Effector CD4-positive, alpha-beta T cell (primary cell): ENCODE measurements around the gene TXNRD1.
"Not testable (repeated sequence)": the region's sequence is repeated elsewhere in the genome, so short reads cannot be mapped to it uniquely, and the experiment has no call there.

Experiments
- DNase-seq: peaks from one replicate; pipeline ENCODE4 v3.0.0-alpha.2; 2020

TXNRD1 gene

GRCh38 chr12:104281636-104282035 is 66.1 kb downstream of the TXNRD1 start:
- DNase-seq: no peak

DNA sequence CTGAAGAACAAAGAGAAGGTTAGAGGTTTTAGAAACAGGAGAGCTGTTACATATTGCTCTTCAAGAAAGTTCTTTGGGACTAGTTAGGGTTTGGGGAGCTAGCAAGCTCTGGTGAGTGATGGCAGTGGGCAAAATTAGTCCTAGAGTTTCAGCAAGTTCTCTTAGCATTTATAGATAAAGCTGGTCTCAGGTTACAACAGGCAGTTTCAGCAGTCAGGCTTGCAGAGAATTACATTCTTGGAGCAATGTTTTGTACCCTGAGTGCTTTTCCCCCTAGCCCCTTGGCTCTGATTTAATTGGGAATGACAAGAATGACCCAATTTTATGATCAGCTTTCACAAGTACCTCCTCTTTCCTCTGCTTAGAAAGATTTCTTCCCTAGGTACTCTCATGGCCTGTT is 66.5 kb downstream of the TXNRD1 start:
- DNase-seq: no peak

DNA sequence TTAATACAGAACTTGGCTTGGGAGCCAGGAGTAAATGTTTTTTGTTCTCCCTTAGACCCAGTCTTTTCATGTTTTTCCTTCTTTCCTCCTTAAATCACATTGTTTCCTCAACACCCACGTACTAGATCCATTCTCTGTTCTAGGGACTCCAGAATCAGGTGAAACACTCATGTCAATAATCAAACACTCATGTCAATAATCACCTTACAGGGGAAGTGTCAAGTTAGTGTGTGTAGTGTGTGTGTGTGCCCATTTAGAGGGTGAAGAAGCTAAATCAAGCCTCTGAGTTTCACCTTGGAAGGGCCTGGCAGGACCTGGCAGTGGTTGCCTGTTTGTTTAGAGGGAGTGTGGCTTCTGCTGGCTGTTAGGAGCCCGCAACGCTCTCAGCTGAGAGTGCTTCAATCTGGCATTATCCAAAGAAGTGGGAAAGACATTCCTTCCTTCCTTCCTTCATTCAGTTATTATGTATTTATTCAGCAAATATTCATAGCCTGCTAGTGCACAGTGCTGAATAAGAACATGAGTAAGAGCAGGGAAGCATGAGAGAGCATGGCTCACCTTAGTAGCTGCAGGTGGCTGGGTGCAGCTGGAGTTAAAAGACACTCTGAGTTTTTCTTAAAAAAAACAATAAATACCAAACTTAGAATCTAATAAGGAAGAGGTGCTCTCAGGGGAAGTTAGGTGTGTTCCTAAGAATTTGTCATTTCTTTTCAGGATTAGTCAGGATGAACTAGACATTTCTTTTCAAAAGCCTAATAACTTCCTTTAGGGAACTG is 70.3 kb downstream of the TXNRD1 start:
- no peak for DNase-seq

GRCh38 chr12:104286516-104287482 is 71.2 kb downstream of the TXNRD1 start:
- peak; percentile 84 for DNase-seq

- peak; percentile 79 for DNase-seq
Observed at GRCh38 chr12:104288635-104289274, 73.2 kb downstream of the TXNRD1 start.

- DNase-seq: no peak
Observed at GRCh38 chr12:104290320-104290719, 74.7 kb downstream of the TXNRD1 start.

DNA sequence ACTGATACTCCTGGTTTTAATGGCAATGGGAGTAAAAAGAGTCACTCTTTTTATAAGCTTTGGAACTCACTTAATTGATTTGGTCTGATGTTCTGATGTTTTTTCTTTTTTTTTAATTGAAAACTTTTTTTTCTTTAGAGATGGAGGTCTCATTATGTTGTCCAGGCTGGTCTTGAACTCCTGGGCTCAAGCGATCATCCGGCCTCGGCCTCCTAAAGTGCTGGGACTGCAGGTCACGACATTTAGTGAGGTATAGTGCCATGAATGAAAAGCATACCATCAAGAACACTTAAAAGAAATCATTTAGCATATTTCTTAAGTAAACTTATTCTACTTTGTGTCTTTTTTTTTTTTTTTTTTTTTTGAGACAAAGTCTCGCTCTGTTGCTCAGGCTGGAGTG is 75.3 kb downstream of the TXNRD1 start:
- no peak for DNase-seq

GRCh38 chr12:104291867-104292524 is 76.4 kb downstream of the TXNRD1 start:
- no peak for DNase-seq

GRCh38 chr12:104292872-104293794 is 77.6 kb downstream of the TXNRD1 start:
- DNase-seq: no peak

DNA sequence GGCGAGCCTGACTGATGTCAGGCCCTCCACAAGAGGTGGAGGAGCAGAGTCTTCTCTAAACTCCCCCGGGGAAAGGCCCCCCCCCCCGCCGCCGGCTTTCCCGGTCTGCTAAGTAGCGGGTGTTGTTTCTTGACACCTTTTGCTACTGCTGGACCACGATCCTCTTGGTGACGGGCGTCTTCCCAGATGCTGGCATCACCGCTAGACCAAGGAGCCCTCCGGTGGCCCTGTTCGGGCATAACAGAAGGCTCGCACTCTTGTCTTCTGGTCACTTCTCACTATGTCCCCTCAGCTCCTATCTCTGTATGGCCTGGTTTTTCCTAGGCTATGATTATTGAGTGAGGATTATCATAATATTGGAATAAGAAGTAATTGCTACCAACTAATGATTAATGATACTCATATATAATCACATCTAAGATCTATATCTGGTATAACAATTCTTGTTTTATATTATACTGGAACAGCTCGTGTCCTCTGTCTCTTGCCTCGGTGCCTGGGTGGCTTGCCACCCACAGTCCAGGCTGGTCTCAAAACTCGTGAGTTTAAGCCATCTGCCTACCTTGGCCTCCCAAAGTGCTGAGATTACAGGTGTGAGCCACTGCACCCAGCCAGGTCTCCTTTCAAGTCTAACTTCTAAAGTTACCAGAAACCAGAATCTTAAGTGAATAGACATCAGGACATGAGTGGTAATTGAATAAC is 78.7 kb downstream of the TXNRD1 start:
- not testable (repeated sequence) for DNase-seq

DNA sequence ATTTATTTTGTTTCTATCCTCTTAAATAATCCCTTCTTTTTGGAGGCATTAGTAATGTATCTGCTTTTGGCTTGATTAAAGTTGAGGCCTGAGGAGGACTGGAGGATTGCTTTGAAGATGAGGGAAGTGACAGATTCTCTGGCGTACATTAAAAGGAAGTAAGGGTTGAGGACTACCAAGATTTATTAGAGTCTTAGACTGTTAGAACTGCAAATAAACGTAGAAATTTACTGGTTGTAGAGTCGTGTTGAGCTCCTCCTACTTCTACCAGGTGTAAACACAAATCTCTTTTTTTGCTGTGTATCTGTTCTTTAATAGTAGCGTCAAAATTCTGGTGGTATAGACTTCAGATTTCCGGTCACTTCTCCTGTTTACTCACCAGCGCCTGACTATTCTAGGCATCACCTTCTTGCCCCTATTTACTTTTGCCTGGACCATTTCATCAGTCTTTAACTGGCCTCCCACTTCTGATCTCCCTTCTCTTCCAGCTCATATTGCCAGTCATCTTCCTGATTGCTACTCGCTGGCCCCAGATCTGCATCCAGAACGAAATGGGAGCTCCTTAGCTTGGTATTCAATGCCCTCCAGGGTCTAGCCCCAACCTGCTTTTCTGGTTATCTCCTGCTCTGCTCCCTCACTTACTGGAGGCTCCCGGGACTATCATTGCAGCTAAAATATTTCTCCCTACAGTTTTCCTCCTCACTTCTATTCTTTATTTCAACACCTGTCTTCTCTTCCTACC is 79.5 kb downstream of the TXNRD1 start:
- no peak for DNase-seq

DNA sequence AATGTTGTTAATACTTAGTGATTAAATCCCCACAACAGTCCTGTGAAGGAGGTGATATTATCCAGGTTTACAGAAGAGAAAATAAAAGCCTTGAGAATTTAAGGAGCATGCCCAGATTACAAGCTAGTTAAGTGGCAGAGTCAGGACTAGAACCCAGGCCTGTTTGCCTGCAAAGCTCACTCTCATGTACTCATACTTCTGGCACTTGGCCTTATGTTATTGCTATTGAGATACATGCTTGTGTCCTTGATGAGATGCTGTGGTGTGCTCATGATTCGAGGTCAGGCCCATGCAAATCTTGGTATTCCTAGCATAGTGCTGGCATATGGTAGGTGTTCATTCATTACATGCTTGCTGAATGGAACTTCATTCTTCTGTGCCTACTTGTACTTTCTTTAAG is 80.4 kb downstream of the TXNRD1 start:
- DNase-seq: no peak

DNA sequence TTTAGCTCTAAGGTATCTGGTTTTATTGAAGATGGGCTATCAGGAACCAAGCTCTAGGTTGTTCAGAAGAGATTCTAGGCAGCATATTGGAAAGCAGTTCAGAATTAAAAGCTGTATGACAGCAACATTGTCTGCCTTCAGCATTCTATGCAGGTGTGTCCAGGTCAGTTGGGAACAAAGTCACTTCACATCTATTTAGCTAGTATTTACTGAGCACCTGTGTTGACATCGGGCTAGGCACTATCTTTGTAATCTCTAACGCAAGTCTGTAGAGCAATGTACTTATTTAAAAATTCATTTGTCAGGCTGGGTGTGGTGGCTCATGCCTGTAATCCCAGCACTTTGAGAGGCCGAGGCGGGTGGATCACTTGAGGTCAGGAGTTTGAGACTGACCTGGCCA is 81.1 kb downstream of the TXNRD1 start:
- DNase-seq: no peak

DNA sequence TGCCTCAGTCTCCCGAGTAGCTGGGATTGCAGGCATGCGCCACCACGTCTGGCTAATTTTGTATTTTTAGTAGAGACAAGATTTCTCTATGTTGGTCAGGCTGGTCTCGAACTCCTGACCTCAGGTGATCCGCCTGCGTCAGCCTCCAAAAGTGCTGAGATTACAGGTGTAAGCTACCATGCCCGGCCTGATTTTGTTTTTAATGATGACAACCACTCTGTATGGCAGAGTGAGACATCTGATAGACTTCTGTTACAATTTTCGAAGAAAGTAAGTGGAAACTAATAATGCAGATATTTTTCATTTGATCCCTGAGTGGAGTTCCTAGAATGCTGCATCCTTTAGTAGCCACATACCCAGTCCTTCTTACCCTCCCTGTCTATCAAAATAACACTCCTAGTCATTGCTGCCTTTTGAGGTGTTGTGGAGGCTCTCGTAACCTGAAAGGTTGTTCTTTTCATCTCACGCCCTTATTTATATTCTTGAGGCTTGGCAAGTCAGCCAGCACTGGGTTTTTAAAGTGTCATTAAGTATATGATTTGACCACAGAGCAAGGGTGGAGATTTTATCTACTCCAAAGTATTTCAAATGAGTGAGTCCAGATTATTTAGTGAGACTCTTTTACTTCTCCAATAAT is 82.0 kb downstream of the TXNRD1 start:
- no peak for DNase-seq

DNA sequence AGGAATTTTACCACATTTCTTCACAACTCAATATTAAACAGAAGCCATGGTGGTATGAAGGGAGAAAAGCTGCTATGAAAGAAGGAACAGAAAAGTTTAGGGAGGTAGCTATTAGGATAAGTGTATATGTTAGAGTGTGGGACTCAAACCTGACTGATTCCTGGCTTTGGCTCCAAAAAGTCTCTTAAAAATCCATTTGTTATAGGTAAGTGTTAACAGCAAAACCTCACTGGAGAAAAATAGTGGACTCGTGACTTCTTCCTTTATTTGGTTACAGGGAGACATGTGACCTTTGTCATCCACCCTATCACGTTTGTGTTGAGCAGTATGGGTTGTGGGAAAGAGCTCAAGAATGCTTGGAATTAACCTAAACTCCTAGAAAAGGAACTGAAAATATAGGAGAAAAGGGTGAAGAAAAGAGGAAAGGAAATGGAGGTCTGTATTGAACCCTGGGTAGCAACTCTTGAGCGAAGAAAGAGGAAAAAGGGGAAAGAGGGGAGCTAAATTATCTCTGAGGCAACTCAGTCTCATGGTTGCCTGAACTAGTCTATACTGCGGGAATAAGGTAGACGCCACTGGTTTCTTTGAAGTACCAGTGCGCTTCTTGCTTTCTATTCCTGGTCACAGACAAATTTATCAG is 84.4 kb downstream of the TXNRD1 start:
- no peak for DNase-seq

DNA sequence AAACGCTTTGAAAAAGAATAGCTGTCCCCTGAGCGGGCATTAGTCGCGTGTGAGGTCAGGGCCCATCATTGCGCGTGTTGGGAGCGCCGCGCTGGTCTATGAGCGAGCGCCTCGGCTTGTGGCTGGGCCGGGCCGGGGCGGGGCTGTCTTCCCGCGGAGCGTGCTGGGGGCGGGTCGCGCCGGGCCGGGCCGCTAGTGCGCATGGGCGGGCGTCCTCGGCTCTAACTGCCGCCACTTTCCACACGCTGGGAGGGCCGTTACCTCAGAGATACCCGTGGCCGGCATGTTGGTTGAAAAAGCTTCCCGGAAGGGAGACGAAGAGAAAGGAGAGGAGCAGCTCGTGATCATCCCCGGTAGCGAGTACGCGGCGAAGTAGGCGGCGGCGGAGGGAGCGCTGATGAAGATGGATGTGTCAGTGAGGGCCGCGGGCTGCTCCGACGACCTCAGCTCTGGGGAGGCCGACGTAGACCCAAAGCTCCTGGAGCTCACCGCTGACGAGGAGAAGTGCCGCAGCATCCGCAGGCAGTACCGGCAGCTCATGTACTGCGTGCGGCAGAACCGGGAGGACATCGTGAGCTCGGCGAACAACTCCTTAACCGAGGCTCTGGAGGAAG is 88.1 kb downstream of the TXNRD1 start, which contains the start of gene EID3:
Gene EID3, plus strand, starts transcription at position 202 of the 614 bp plus-strand sequence. Its CDS starts 196 bp downstream, at position 398.
- peak; percentile 84 for DNase-seq

DNA sequence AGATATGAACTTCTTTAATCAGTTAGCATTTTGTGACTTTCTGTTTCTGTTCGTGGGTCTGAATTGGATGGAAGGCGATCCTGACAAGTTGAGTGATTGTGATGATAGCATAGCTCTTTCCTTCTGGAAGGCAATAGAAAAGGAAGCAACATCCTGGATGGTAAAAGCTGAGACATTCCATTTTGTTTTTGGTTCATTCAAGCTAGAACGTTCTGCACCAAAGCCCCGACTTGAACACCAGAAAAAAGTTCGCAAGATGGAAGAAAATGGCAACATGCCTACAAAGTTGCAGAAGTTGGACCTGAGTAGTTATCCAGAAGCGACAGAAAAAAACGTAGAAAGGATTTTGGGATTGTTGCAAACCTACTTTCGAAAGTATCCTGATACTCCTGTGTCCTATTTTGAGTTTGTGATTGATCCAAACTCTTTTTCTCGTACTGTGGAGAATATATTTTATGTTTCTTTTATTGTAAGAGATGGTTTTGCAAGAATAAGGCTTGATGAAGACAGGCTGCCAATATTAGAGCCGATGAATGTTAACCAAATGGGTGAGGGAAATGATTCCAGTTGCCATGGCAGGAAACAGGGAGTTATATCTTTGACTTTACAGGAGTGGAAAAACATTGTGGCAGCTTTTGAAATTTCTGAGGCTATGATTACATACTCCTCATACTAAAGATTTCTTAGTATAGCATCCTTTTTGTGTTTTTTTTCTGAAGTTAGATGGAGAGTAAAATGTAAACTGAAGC is 88.9 kb downstream of the TXNRD1 start:
- no peak for DNase-seq

- no peak for DNase-seq
Observed at GRCh38 chr12:104305349-104305748, 89.8 kb downstream of the TXNRD1 start.
